Smooth muscle cell (in vitro differentiated cells): ENCODE data around the gene AFAP1. TPM values are rescaled to one million over a fixed set of nuclear protein-coding genes. Genes with fewer than 3 reads are reported as not detected.
A peak's percentile ranks its signal among the peaks of the same experiment; 100 is the strongest.

Source experiments
- DNase-seq: peaks from one replicate; lab custom pipeline; 2025; ENCODE audit not compliant: unreplicated experiment; lab: John Stamatoyannopoulos, UW
- H2AFZ ChIP-seq: fragments of 200-600 bp; sonication (generic); 2 replicates; pipeline ENCODE4 v1.6.0; 2016; ENCODE audit warnings: antibody characterized with exemption, low read depth, mild to moderate bottlenecking
- H3F3A ChIP-seq: fragments of 200-600 bp; sonication (generic); 2 replicates; pipeline ENCODE4 v1.6.0; 2017; ENCODE audit warnings: antibody characterized with exemption, low read depth
- H3K27ac ChIP-seq: fragments of 200-600 bp; sonication (generic); 2 replicates; pipeline ENCODE4 v1.5.1; 2016; ENCODE audit warnings: low read depth, mild to moderate bottlenecking
- H3K27me3 ChIP-seq: fragments of 200-600 bp; sonication (generic); 2 replicates; pipeline ENCODE4 v1.6.1; 2016; ENCODE audit warnings: low read depth, mild to moderate bottlenecking
- H3K36me3 ChIP-seq: fragments of 200-600 bp; sonication (generic); 2 replicates; pipeline ENCODE4 v1.5.1; 2016; ENCODE audit warnings: low read depth
- H3K4me1 ChIP-seq: fragments of 200-600 bp; sonication (generic); 2 replicates; pipeline ENCODE4 v1.5.1; 2016; ENCODE audit warnings: low read depth
- H3K4me2 ChIP-seq: fragments of 200-600 bp; sonication (generic); 2 replicates; pipeline ENCODE4 v1.6.0; 2016; ENCODE audit warnings: mild to moderate bottlenecking
- H3K4me3 ChIP-seq: fragments of 200-600 bp; sonication (generic); 2 replicates; pipeline ENCODE4 v1.5.1; 2016; ENCODE audit warnings: mild to moderate bottlenecking
- H3K79me2 ChIP-seq: fragments of 200-600 bp; sonication (generic); 2 replicates; pipeline ENCODE4 v1.6.0; 2016; ENCODE audit warnings: low read depth, mild to moderate bottlenecking
- H3K9ac ChIP-seq: fragments of 200-600 bp; sonication (generic); 2 replicates; pipeline ENCODE4 v1.6.0; 2016; ENCODE audit warnings: low read depth
- H3K9me3 ChIP-seq: fragments of 200-600 bp; sonication (generic); replicated peaks from 2 replicates; pipeline ENCODE4 v1.5.1; 2016; ENCODE audit warnings: low read depth
- H4K20me1 ChIP-seq: fragments of 200-600 bp; sonication (generic); 2 replicates; pipeline ENCODE4 v1.6.0; 2016; ENCODE audit warnings: low read depth
- WGBS: methylation state at CpG from one replicate; pipeline ENCODE4 v1.1.7; 2016; ENCODE audit warnings: low lambda C conversion rate; 5-methylcytosine and 5-hydroxymethylcytosine counted together
- polyA plus RNA-seq: library from polyadenylated mRNA; unstranded; fragments of >200 nt; fragmentation: Nextera tagmentation; extraction: Ambion mirVana; gene quantifications from 2 replicates; pipeline ENCODE4 v1.2.1, GENCODE V29; 2016
- total RNA-seq: library from RNA; depleted of rRNA; stranded (reverse); fragments of >200 nt; gene quantifications from 2 replicates; pipeline ENCODE4 v1.2.3, GENCODE V29; 2014
- TF ChIP-seq, protein P1 (sequence below): fragments of 200-600 bp; sonication (generic); IDR thresholded peaks from 2 replicates; pipeline ENCODE4 v1.5.1; 2017; ENCODE audit warnings: borderline replicate concordance, mild to moderate bottlenecking, antibody characterized with exemption; ENCODE audit not compliant: insufficient read depth, poor library complexity, severe bottlenecking

Gene AFAP1
- total and polyA plus RNA-seq, 2 experiments from 2014 or later, result 12.6 to 24.8 TPM

DNA sequence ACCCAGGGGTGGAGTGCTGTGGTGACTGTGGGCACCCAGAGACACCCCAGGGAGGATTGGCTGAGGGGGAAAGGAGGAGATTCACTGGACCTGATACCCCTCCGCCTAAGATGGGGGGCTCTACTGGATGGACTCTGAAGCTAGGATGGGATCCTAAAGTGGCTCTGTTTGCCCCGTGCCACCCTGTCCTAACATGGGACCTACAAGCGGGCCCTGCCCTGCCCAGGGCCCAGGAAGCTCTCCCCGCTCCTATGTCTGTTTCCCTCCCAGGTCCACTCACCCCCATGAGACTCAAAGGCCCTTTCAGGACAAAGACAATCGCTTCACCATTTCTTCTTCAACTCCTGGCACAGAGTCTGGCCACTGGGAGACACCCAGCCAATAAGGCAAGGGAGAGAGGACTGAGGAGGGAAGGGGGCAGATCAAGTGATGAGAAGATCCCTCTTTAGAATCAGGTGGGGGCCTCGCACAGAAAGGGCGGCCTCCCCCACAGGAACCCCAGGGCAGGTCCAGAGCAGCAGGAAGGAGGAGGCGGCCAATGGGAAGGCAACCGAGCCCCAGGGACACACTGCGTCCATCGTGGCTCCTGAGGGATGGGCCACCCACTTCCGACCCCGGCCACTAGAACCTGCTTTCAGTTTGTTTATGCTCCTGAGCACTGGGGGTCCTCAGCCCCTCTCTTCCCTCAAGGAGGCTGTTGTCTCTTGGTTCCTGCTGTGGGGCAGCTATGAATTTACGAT lies 155.4 kb downstream of the AFAP1 start:
- no peaks in the 10 kb centered on the region for H3K9me3 ChIP-seq
- H4K20me1 ChIP-seq, result peaks cover 29% of the 10 kb centered on the region
- H3K27me3 ChIP-seq, result no peaks in the 10 kb centered on the region
- no peak overlapping the region for H3K27ac ChIP-seq
- H3K4me1 ChIP-seq, result peaks cover 22% of the 10 kb centered on the region
- H3K36me3 ChIP-seq, result peaks cover 5% of the 10 kb centered on the region
- WGBS, result 95% methylated on average over 14 of the region's 14 CpGs
- H3F3A ChIP-seq, result peaks cover 19% of the 10 kb centered on the region
- H3K9ac ChIP-seq, result no peak overlapping the region
- no peak overlapping the region for H3K4me2 ChIP-seq
- DNase-seq, result no peak
- TF ChIP-seq, protein P1, sequence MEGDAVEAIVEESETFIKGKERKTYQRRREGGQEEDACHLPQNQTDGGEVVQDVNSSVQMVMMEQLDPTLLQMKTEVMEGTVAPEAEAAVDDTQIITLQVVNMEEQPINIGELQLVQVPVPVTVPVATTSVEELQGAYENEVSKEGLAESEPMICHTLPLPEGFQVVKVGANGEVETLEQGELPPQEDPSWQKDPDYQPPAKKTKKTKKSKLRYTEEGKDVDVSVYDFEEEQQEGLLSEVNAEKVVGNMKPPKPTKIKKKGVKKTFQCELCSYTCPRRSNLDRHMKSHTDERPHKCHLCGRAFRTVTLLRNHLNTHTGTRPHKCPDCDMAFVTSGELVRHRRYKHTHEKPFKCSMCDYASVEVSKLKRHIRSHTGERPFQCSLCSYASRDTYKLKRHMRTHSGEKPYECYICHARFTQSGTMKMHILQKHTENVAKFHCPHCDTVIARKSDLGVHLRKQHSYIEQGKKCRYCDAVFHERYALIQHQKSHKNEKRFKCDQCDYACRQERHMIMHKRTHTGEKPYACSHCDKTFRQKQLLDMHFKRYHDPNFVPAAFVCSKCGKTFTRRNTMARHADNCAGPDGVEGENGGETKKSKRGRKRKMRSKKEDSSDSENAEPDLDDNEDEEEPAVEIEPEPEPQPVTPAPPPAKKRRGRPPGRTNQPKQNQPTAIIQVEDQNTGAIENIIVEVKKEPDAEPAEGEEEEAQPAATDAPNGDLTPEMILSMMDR, result no peak
- H3K79me2 ChIP-seq, result no peaks in the 10 kb centered on the region
- H2AFZ ChIP-seq, result no peak overlapping the region
- no peak overlapping the region for H3K4me3 ChIP-seq

DNA sequence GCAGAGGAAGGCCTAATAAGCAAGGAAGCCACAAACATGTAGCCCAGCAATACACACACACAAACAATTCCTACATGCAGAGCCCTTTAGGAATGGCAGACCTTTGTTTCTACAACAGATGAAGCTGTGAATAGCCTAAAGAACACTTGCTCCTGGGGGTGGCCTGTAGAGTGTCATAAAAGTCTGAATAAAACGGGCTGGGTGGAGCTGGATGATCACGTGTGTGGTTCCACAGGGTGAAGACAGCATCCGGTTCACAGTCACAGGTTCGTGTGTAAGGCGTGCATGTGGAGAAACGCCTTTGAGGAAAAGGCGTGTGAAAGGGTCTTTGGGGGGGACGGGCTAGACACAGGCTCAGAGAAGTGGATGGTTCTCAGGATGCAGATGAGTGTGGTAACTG lies 156.1 kb downstream of the AFAP1 start:
- H3K79me2 ChIP-seq, result no peaks in the 10 kb centered on the region
- no peak for DNase-seq
- peaks cover 19% of the 10 kb centered on the region for H3F3A ChIP-seq
- H3K9me3 ChIP-seq, result no peaks in the 10 kb centered on the region
- H3K4me1 ChIP-seq, result peaks cover 25% of the 10 kb centered on the region
- H3K36me3 ChIP-seq, result peaks cover 5% of the 10 kb centered on the region
- WGBS, result 96% methylated on average over 8 of the region's 8 CpGs
- H3K4me3 ChIP-seq, result no peak overlapping the region
- TF ChIP-seq, protein P1, result no peak
- H2AFZ ChIP-seq, result no peak overlapping the region
- H4K20me1 ChIP-seq, result peaks cover 29% of the 10 kb centered on the region
- no peak overlapping the region for H3K9ac ChIP-seq
- no peaks in the 10 kb centered on the region for H3K27me3 ChIP-seq
- H3K27ac ChIP-seq, result peak overlapping the region; percentile 82
- peak overlapping the region; percentile 73 for H3K4me2 ChIP-seq

DNA sequence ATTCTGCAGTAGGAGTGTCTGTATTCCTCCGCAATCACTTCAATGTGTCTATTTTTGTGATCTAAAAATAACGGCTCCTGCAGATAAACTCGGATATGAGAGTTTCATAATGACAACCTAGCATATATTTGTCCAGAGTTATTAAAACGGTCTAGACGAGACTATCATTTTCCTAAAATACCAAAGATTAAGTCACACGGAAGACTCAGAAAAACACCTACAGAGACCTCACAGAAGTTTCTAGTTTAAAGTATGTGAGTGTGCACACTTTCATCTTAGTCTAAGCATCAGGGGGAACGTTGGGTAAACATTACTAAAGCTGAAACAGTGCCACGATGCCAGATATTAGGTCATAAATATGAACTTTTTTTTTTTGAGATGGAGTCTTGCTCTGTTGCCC lies 156.9 kb downstream of the AFAP1 start:
- H3K4me2 ChIP-seq, result peak overlapping the region; percentile 73
- peak overlapping the region; percentile 13 for H3K9ac ChIP-seq
- H3K9me3 ChIP-seq, result no peaks in the 10 kb centered on the region
- H4K20me1 ChIP-seq, result peaks cover 32% of the 10 kb centered on the region
- H3F3A ChIP-seq, result peaks cover 19% of the 10 kb centered on the region
- no peaks in the 10 kb centered on the region for H3K27me3 ChIP-seq
- H3K4me3 ChIP-seq, result no peak overlapping the region
- TF ChIP-seq, protein P1, result no peak
- no peak overlapping the region for H2AFZ ChIP-seq
- peaks cover 5% of the 10 kb centered on the region for H3K36me3 ChIP-seq
- H3K79me2 ChIP-seq, result no peaks in the 10 kb centered on the region
- H3K4me1 ChIP-seq, result peaks cover 25% of the 10 kb centered on the region
- peak overlapping the region; percentile 82 for H3K27ac ChIP-seq
- no peak for DNase-seq
- whole genome bisulfite sequencing, result 39% methylated on average over 8 of the region's 8 CpGs

DNA sequence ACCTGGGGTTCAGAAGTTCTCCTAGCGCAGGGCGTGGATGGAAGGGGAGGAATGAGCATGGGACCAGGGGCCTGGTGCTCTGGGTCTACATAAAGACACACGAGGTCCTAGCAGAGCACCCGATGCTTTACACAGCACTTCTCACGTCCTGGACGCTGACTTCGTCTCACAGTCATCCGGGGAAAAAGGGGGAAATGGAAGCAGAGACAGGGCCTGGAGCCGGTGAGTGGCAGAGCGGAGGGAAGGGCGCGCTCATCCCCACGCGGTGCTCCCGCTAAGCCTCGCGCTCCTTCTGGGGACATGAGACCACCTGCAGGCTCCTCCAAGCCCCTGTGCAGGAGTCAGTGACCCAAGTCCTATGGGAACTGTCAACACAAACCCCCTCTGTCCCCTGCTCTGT lies 157.7 kb downstream of the AFAP1 start:
- H3K4me3 ChIP-seq, result no peak overlapping the region
- peaks cover 25% of the 10 kb centered on the region for H3K4me1 ChIP-seq
- no peak overlapping the region for H2AFZ ChIP-seq
- H3K9me3 ChIP-seq, result no peaks in the 10 kb centered on the region
- no peak for DNase-seq
- H3K36me3 ChIP-seq, result peaks cover 5% of the 10 kb centered on the region
- TF ChIP-seq, protein P1, result no peak
- peak overlapping the region; percentile 82 for H3K27ac ChIP-seq
- WGBS, result 69% methylated on average over 17 of the region's 17 CpGs
- peaks cover 19% of the 10 kb centered on the region for H3F3A ChIP-seq
- H3K9ac ChIP-seq, result peak overlapping the region; percentile 13
- no peaks in the 10 kb centered on the region for H3K27me3 ChIP-seq
- peak overlapping the region; percentile 73 for H3K4me2 ChIP-seq
- H4K20me1 ChIP-seq, result peaks cover 40% of the 10 kb centered on the region
- H3K79me2 ChIP-seq, result no peaks in the 10 kb centered on the region
